DMS114 treated with DMSO at 0.1 percent for 48 hours (cell line): ENCODE results near the gene CBX7.
"Not testable (repeated sequence)": the region's sequence is repeated elsewhere in the genome, so short reads cannot be mapped to it uniquely, and the experiment has no call there.

Experiments
- DNase-seq: peaks from one replicate; lab custom pipeline; 2025; ENCODE audit not compliant: unreplicated experiment; lab: John Stamatoyannopoulos, UW

The CBX7 gene

DNA sequence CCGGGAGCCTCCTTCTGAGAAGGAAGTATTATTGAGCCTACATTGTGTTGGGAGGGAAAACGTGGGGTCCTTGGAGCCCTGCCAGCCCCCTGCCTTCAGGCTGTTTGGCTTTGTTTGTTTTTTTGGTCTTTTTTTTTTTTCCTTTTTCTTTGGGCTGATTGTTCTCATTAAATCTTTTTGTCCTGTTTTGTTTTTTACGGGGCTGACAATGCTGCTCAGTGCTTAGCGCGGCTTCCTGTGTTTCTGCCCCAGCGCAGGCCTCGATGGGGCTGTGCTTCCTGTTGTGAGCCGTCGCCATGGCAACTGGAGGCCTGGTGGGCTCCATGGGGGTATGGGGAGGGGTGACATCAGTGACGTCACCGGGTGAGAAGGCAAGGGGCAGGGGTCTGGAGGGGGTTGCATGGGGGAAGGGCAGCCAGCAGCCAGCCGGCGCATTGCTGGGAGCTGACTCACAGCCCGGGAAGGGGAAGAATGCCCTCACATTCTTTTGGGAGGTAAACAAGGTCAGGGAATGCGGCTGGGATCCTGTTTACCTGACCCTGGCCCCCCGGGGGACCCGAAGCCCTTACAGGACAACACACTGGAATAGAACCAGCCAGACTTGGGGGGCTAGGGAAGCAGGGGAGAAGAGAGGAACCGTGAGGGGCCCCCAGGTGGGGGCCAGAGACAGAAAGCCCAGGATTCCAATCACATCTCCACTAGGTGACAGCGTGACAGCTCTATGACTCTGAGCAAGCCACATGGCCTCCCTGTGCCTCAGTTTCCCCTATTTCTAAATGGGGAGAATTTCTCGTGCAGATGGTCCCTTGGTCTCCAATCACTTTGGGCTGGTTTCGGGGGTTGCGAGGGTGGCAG is 22.2 kb upstream of the CBX7 start:
- DNase-seq: no peak

DNA sequence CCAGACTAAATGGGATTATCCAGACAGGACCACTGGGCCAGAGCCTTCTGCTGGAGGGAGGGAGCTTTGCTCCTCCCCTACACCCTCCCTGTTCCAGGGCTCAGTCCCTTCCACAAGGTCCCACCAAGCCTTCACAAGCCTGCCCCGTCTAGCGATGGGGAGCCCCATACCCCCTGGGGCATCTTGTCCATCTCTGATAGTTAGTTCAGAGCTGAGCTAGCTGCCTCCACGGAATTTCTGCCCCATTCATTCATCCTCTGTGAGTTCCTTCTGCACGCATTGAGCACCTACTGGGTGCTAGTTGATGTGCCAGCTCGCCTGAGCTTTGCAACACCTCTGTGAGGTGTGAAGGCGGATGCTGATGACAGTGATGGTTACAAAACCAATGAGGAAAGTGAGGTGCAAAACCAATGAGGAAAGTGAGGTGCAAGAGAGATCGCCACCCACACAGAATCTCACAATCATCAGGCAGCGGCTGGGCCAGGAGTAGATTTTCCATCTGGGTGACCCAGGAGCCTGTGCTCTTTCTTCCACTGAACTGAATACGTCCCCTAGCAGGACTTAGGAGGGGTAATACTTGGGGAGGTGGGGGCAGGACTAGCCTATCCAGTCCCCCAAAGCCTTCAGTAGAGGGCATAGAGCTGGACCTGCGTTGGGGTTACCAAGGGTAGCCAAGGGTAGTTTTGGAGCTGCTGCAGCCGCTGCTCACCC is 21.5 kb upstream of the CBX7 start:
- no peak for DNase-seq

DNA sequence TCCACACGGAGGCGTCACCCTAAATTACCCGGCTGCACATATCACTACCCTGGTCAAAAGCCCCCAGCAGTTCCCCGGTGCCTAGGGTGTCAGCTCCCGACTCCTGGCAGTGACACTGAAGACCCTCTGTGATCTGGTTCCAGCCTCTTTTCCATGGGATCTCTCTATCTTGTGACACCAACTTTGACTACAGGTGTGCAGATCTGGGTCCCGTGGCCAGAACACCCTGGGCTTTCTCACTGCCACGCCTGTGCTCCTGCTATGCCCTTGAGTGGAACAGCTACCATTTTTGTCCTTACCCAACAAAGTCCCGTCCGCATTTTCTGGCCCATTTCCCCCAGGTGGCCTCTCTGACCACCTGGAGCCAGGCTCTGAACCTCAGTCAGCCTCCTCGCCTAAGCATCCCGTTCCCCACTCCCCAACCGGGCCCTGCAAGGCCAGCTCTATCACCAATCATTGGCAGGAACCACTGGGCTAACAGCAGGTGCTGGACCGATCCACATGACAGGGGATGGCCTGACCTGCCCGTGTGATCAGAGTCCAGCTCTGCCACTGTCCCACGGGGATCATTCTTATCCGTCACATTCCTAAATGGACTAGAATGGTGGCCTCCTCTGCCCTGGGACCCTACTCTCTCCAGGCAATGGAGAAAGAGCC is 20.7 kb upstream of the CBX7 start:
- DNase-seq: no peak

- DNase-seq: not testable (repeated sequence)
Measured at GRCh38 chr22:39172265-39173049, 20.0 kb upstream of the CBX7 start.

GRCh38 chr22:39171623-39172264 is 19.3 kb upstream of the CBX7 start:
- DNase-seq: no peak

DNA sequence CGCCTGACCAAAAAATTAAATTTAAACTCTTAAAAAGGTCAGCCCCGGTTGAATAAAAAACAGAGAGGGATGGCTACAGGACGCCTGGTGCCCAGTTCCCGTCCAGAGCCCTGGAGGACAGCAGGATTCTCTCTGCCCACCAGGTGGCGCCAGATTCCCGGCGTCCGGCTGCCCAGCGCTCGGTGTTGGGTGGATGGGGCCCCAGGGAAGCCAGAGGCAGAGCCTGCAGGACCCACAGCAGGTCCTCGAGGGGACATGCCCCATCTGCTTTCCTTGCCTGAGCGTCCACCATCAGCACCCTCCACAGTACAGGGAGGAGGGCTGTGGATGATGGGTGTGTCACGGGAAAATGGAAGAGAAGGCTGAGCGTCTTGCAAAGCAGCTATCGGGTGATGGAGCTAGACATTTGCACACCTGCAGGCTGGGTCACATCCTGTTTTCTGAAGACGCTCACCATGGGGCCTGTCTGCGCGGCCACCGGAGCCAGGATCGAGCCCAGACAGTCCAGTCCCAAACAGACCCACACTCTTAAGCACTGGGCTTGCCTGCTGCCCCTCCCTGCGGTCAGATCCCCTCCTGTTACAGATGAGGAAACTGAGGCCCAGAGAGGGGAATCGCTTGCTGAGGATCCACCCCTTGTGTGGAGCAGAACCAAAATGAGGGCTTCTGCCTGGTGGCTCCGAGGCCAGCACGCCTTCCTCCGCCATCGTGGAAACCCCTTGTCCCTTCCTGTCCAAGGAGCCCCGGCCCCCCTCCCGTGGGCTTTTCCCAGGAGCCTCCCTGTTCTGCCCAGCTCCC is 18.5 kb upstream of the CBX7 start:
- DNase-seq: peak; percentile 59

DNA sequence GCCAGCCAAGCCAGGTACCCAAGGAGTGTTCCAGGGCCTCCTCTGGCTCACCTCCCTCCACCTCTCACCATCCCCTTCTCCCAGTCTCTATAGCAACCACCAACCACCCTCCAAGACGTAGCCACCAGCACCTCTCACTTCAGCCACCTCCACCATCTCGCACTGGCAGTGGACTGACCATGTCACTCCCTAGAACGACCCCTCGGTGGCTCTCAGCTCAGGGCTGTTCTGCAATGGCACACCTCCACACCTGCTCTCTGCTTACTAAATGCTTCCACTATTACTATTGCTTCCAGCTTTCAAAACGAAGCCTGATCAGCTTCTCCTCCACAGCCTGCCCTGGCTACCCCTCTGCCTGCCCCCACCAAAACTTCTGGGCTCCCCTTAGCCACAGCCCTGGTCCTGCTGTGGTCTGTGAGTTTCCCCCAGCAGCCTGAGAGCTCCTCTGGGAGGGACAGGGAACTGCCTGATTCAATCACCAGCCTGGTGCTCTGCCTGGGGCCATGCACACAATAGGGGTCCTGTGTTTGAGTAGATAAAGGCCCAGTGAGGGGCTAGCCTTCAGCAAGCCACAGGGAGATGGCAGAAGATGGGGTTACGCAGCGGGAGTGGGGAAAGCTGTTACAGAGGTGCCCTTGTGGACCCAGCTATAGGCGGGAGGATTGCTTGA is 17.5 kb upstream of the CBX7 start:
- DNase-seq: no peak

DNA sequence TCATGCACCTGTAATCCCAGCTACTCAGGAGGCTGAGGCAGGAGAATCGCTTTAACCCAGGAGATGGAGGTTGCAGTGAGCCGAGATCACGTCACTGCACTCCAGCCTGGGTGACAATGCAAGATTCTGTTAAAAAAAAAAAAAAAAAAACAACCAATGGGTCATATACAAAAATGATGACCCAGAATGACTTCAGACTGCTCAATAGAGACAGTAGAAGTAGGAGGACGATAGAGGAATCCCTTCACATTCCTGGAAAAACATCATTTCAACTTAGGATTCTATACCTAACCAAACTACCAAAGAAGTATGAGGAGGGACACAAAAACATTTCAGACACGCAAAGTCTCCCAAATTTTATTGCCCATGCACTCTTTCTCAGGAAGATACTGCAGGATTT is 14.1 kb upstream of the CBX7 start:
- DNase-seq: no peak

DNA sequence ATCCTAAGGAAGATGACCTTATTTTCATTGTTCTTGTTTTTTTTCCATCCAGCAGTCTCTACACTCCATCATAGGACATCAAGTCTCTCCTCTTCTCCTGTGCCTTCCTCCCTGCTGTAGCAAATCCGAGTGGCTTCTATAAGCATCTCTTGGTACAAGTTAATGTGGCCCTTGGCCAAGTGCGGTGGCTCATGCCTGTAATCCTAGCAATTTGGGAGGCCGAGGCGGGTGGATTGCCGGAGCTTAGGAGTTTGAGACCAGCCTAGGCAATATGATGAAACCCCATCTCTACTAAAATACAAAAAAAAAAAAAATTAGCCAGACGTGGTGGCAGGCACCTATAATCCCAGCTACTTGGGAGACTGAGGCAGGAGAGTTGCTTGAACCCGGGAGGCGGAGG is 3.6 kb upstream of the CBX7 start:
- not testable (repeated sequence) for DNase-seq

GRCh38 chr22:39155421-39155820 is 2.9 kb upstream of the CBX7 start:
- DNase-seq: no peak

- DNase-seq: no peak
Measured at GRCh38 chr22:39153220-39153717, 789 bp upstream of the CBX7 start.

- no peak for DNase-seq
Measured at GRCh38 chr22:39152024-39152510, 413 bp downstream of the CBX7 start.

DNA sequence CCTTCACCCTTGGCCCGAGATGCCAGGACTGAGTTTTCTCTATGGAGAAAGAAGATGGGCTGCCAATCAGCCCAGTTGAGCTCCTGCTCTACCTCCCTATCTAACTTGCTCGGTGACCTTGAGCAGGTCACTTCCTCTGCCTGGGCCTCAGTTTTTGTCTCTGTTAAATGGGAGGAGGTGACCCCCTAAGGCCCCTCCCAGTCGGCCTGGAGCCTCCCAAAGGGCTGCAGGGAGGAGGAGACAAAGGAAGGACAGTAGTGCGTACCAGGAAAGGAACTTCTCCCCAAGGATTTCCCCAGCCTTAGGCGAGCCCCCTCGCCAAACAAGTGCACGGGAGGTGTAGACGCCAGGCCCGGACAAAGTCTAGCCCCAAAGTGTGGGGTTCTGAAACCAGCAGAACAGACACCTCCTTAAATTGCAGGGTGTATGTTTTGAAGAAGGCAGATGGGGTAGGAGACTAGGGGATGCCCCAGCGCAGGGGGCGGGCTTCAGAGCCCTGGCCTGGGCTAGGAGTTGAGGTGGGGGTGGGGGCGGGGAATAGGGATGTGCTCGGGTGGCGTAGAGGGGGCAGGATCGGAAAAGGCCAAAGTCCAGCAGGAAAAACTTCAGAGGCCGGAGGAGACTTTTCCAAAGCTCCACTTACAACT is 1.0 kb downstream of the CBX7 start:
- DNase-seq: no peak

DNA sequence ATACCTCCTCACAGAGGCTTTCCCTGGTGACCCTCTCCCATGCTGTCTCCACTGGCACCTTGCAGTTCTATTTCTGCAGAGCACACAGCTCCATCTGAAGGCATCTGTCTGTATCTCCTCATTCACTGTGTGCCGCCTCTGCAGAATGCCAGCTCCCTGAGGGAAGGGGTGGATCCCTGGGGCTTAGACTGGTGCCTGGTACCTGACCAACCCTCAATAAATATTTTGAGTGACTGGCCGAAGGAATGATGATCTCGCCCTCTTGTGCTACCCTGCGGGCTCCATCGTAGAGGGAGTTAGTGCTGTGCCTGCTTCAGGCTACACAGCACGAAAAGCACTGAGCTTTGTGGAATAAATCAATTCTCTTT is 1.6 kb downstream of the CBX7 start:
- DNase-seq: peak; percentile 11

- no peak for DNase-seq
Measured at GRCh38 chr22:39149915-39150847, 2.3 kb downstream of the CBX7 start.

DNA sequence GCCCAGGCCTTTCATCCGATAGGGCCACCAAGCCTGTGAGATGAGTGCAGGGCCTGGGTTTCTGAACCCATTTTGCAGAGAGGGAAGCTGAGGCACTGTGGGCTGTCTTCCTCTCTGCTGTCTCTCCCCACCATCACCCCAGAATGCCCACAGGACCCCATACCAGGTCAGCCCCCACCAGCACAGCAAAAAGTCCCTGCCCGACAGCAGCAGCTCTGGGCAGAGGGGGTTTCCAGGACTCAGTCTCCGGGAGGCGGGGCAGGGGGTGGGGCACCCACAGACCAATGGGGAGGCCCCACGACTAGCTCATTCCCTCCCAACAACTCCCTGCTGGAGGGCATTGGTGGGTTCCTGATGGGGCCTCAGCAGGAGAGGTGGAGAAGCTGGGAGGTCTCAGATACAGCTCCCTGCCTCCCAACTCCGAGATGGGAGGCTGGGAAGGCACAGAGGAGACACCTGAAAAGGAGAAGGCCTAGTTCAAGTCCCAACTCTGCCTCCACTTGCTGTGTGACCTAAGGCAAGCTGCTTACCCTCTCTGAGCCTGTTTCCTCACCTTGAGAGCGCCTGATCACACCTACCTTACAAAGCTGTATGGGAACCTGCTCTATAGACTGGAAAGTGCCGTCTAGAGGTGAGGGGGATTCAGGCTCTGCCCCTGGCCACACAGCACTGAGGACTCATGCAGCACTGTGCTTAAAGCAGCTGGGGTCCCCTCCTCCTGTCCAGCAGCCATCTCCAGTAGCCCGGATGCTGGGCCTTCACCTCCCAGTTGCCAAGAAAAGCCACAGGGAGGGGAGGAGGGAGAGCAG is 3.5 kb downstream of the CBX7 start:
- no peak for DNase-seq
